Measurements from ENCODE around the gene ATP6V0A4.

GRCh38 chr7:138797715-138798320 lies at the start of gene ATP6V0A4, which contains the start of gene TMEM213:
- TF ChIP-seq, protein P1, sequence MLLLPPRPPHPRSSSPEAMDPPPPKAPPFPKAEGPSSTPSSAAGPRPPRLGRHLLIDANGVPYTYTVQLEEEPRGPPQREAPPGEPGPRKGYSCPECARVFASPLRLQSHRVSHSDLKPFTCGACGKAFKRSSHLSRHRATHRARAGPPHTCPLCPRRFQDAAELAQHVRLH (CRISPR knock-in tag; IDR thresholded peaks at IDR 0.05; ENCODE audit: borderline replicate concordance, low read depth), result no peak
- TF ChIP-seq CC2D1A (CRISPR knock-in tag; IDR thresholded peaks at IDR 0.05) (no peak), ZNF850 (CRISPR knock-in tag; conservative IDR thresholded peaks at IDR 0.05) (no peak), POGZ (CRISPR knock-in tag; IDR thresholded peaks at IDR 0.05) (no peak), PCBP2 (optimal IDR thresholded peaks at IDR 0.05; ENCODE audit: low read depth, low read length, poor library complexity, severe bottlenecking) (no peak), POLR2A (IDR thresholded peaks at IDR 0.05; ENCODE audit: insufficient read depth in 1 of 2, low read depth in 2 of 2, low read length in 2 of 2) (no peak)
- TF ChIP-seq, protein P2, sequence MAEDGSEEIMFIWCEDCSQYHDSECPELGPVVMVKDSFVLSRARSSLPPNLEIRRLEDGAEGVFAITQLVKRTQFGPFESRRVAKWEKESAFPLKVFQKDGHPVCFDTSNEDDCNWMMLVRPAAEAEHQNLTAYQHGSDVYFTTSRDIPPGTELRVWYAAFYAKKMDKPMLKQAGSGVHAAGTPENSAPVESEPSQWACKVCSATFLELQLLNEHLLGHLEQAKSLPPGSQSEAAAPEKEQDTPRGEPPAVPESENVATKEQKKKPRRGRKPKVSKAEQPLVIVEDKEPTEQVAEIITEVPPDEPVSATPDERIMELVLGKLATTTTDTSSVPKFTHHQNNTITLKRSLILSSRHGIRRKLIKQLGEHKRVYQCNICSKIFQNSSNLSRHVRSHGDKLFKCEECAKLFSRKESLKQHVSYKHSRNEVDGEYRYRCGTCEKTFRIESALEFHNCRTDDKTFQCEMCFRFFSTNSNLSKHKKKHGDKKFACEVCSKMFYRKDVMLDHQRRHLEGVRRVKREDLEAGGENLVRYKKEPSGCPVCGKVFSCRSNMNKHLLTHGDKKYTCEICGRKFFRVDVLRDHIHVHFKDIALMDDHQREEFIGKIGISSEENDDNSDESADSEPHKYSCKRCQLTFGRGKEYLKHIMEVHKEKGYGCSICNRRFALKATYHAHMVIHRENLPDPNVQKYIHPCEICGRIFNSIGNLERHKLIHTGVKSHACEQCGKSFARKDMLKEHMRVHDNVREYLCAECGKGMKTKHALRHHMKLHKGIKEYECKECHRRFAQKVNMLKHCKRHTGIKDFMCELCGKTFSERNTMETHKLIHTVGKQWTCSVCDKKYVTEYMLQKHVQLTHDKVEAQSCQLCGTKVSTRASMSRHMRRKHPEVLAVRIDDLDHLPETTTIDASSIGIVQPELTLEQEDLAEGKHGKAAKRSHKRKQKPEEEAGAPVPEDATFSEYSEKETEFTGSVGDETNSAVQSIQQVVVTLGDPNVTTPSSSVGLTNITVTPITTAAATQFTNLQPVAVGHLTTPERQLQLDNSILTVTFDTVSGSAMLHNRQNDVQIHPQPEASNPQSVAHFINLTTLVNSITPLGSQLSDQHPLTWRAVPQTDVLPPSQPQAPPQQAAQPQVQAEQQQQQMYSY (CRISPR knock-in tag; IDR thresholded peaks at IDR 0.05), result no peak

Measured in HepG2 (cell line).